Peyer's patch (tissue), 4 donors: Measurements from ENCODE around the gene CFAP99. TPM values are rescaled to one million over a fixed set of nuclear protein-coding genes. Genes with fewer than 3 reads are reported as not detected.
A peak's percentile ranks its signal among the peaks of the same experiment; 100 is the strongest.

Experiments used
- DNase-seq, 3 donors: peaks; one replicate each; pipeline ENCODE4 v3.0.0-alpha.2; 2017 to 2019
- H3K27ac ChIP-seq, 4 donors: fragments of 200-600 bp; sonication (generic); one replicate each; pipeline ENCODE4 v1.5.1; 2016 to 2019
- H3K27me3 ChIP-seq, 2 donors: fragments of 200-600 bp; sonication (generic); one replicate each; pipeline ENCODE4 v1.5.1; 2019
- H3K36me3 ChIP-seq, 3 donors: fragments of 200-600 bp; sonication (generic); one replicate each; pipeline ENCODE4 v1.5.1; 2016 to 2019
- H3K4me1 ChIP-seq, 4 donors: fragments of 200-600 bp; sonication (generic); one replicate each; pipeline ENCODE4 v1.5.1; 2016 to 2019
- H3K4me3 ChIP-seq, 4 donors: fragments of 200-600 bp; sonication (generic); 1 replicate in 3 of 4; 2 replicates in 1 of 4; pipeline ENCODE4 v1.5.1; 2016 to 2019; ENCODE audit warnings: mild to moderate bottlenecking in 1 of 4
- H3K9me3 ChIP-seq, 4 donors: fragments of 200-600 bp; sonication (generic); one replicate each; pipeline ENCODE4 v1.5.1; 2016 to 2019; ENCODE audit warnings: mild to moderate bottlenecking in 1 of 4
- CTCF ChIP-seq, 6 experiments: fragments of 450-650 bp in 4 of 6; fragments of 200-600 bp in 2 of 6; sonication (generic) in 1 of 6; IDR thresholded peaks; one replicate each; pipeline ENCODE4 v1.5.1; 2017 to 2019; ENCODE audit warnings: antibody characterized with exemption in 6 of 6, mild to moderate bottlenecking in 3 of 6, moderate library complexity in 1 of 6
- POLR2A ChIP-seq, 2 donors: fragments of 450-650 bp; IDR thresholded peaks; one replicate each; pipeline ENCODE4 v1.5.1; 2017; ENCODE audit warnings: antibody characterized with exemption in 2 of 2, mild to moderate bottlenecking in 2 of 2, moderate library complexity in 2 of 2
- total RNA-seq, 4 donors: library from RNA; depleted of rRNA; stranded (reverse); fragments of >200 nt; gene quantifications; one replicate each; pipeline ENCODE4 v1.1.0, GENCODE V29; 2016

Gene CFAP99
- total RNA-seq, 4 donors from 2014 or later: 0.80 to 1.2 TPM; not detected in 2

- no peaks in the 10 kb centered on the region for H3K27me3 ChIP-seq
- H3K4me3 ChIP-seq: peak overlapping the region in 1 of 4 donors; percentile 38
- H3K27ac ChIP-seq: peak overlapping the region in 2 of 4 donors; percentile 28 to 35
- H3K9me3 ChIP-seq: no peaks in the 10 kb centered on the region
- H3K36me3 ChIP-seq: no peaks in the 10 kb centered on the region
- peaks cover 0 to 27% (median 7%) of the 10 kb centered on the region in 4 donors for H3K4me1 ChIP-seq
- DNase-seq: no peak
- TF ChIP-seq POLR2A (IDR thresholded peaks at IDR 0.05) (no peak), CTCF (IDR thresholded peaks at IDR 0.05) (no peak)
Observed at GRCh38 chr4:2402941-2403340, 15.8 kb upstream of the CFAP99 start.

- TF ChIP-seq CTCF (IDR thresholded peaks at IDR 0.05): no peak
- H3K9me3 ChIP-seq: no peaks in the 10 kb centered on the region
- DNase-seq: no peak
- H3K27me3 ChIP-seq: no peaks in the 10 kb centered on the region
- no peak overlapping the region for H3K4me3 ChIP-seq
- H3K36me3 ChIP-seq: no peaks in the 10 kb centered on the region
- peaks cover 0 to 27% (median 7%) of the 10 kb centered on the region in 4 donors for H3K4me1 ChIP-seq
- H3K27ac ChIP-seq: no peak overlapping the region
Observed at GRCh38 chr4:2406406-2406805, 12.3 kb upstream of the CFAP99 start.

- Histone ChIP-seq H3K4me1 (peaks cover 0 to 27% (median 5%) of the 10 kb centered on the region in 4 donors), H3K27me3 (no peaks in the 10 kb centered on the region), H3K9me3 (no peaks in the 10 kb centered on the region), H3K4me3 (no peak overlapping the region), H3K36me3 (no peaks in the 10 kb centered on the region), H3K27ac (no peak overlapping the region)
- DNase-seq: no peak
- no peak for TF ChIP-seq POLR2A (IDR thresholded peaks at IDR 0.05)
- no peak for TF ChIP-seq CTCF (IDR thresholded peaks at IDR 0.05)
Observed at GRCh38 chr4:2406920-2407319, 11.8 kb upstream of the CFAP99 start.

GRCh38 chr4:2407991-2408342, 10.8 kb upstream of the CFAP99 start:
- no peak overlapping the region for H3K27ac ChIP-seq
- H3K4me1 ChIP-seq: peaks cover 0 to 27% (median 6%) of the 10 kb centered on the region in 4 donors
- no peaks in the 10 kb centered on the region for H3K36me3 ChIP-seq
- H3K9me3 ChIP-seq: no peaks in the 10 kb centered on the region
- no peak for DNase-seq
- no peak for TF ChIP-seq CTCF (IDR thresholded peaks at IDR 0.05)
- no peak for TF ChIP-seq POLR2A (IDR thresholded peaks at IDR 0.05)
- no peaks in the 10 kb centered on the region for H3K27me3 ChIP-seq
- no peak overlapping the region for H3K4me3 ChIP-seq

GRCh38 chr4:2408401-2408958, 10.3 kb upstream of the CFAP99 start:
- Histone ChIP-seq H3K9me3 (no peaks in the 10 kb centered on the region), H3K4me1 (peaks cover 0 to 27% (median 8%) of the 10 kb centered on the region in 4 donors), H3K4me3 (no peak overlapping the region), H3K36me3 (no peaks in the 10 kb centered on the region), H3K27ac (no peak overlapping the region), H3K27me3 (no peaks in the 10 kb centered on the region)
- no peak for TF ChIP-seq CTCF (IDR thresholded peaks at IDR 0.05)
- no peak for TF ChIP-seq POLR2A (IDR thresholded peaks at IDR 0.05)
- DNase-seq: peak in 1 of 3 donors; percentile 61

- no peak overlapping the region for H3K27ac ChIP-seq
- no peak overlapping the region for H3K4me3 ChIP-seq
- H3K36me3 ChIP-seq: no peaks in the 10 kb centered on the region
- no peaks in the 10 kb centered on the region for H3K9me3 ChIP-seq
- H3K4me1 ChIP-seq: peaks cover 0 to 31% (median 11%) of the 10 kb centered on the region in 4 donors
- no peaks in the 10 kb centered on the region for H3K27me3 ChIP-seq
- no peak for DNase-seq
- TF ChIP-seq CTCF (IDR thresholded peaks at IDR 0.05) (no peak), POLR2A (IDR thresholded peaks at IDR 0.05) (no peak)
Observed at GRCh38 chr4:2408976-2409375, 9.8 kb upstream of the CFAP99 start.
